Stimulated activated naive CD4-positive, alpha-beta T cell (primary cell): ENCODE data around the gene CAPNS1.
A peak's percentile ranks its signal among the peaks of the same experiment; 100 is the strongest.

Source experiments
- DNase-seq, 6 experiments: peaks; one replicate each; lab custom pipeline; 2025; lab: John Stamatoyannopoulos, UW

The CAPNS1 gene

GRCh38 chr19:36139473-36140303, at the start of gene CAPNS1:
TSS of gene CAPNS1 (plus strand) at chr19:36140066. CDS start at chr19:36141012, 946 bp downstream.
- peak; percentile 72 to 90 (median 86) for DNase-seq

- no peak for DNase-seq
These were observed 48.8 kb upstream of the CAPNS1 start for GRCh38 chr19:36090910-36091695.

DNA sequence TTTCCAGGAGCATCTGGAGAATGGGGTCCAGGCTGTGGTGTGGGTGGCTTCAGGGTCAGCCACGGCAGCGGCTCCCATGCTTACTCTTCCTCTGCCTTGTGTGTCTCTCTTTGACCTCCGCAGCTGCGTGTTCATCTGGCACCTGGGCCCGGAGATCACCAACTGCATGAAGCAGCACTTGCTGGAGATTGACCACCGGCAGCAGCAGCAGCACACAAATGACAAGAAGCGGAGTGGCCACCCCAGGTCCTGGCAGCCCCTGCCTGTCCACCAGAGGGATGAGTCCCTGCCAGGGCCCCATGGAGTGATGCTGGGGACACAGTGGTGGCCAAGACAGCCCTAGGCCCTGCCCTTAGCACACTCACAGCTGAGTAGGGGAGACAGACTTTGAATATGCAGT, 47.3 kb upstream of the CAPNS1 start:
- no peak for DNase-seq

GRCh38 chr19:36093146-36093662, 46.7 kb upstream of the CAPNS1 start:
- no peak for DNase-seq

- no peak for DNase-seq
These were observed 46.2 kb upstream of the CAPNS1 start for GRCh38 chr19:36093687-36094086.

- no peak for DNase-seq
These were observed 42.8 kb upstream of the CAPNS1 start for GRCh38 chr19:36097036-36097435.

DNA sequence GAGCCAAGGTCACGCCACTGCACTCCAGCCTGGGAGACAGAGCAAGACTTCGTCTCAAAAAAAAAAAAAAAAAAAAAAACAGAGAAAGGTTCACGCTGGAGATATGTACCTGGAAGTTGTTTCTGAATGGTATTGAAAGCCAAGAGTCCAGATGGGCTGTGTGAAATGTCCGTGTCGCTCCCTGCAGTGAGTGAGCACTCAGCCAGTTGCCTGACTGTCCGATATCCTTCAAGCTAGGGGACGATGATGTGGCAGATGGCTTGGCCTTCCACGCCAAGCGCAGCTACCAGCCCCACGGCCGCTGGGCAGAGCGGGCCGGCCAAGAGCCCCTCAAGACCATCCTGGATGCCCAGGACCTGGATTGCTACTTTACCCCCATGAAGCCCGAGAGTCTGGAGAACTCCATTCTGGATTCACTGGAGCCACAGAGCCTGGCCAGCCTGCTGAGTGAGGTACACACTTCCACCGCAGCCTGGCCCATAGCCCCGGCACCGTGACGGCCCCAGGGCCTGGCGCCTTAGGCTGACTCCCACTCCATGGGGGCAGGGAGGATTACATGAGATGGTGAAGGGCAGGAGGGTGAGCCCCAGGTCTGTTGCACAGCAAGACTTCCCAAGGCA, 40.6 kb upstream of the CAPNS1 start:
- no peak for DNase-seq

DNA sequence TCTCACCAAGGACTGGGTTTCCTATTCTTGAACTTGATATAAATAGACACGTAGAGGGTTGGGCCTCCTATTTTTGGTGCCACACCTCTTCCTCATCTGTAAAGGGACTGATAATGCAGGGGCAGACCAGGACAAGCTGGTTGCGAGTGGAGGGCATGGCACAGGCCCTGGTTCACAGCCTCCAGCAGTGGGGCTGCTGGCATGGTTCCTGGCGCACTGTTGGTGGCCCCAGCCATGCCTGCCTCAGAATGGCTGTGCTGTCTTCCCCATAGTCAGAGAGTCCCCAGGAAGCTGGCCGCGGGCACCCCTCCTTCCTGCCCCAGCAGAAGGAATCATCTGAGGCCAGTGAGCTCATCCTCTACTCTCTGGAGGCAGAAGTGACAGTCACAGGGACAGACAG, 39.4 kb upstream of the CAPNS1 start:
- DNase-seq = no peak

DNA sequence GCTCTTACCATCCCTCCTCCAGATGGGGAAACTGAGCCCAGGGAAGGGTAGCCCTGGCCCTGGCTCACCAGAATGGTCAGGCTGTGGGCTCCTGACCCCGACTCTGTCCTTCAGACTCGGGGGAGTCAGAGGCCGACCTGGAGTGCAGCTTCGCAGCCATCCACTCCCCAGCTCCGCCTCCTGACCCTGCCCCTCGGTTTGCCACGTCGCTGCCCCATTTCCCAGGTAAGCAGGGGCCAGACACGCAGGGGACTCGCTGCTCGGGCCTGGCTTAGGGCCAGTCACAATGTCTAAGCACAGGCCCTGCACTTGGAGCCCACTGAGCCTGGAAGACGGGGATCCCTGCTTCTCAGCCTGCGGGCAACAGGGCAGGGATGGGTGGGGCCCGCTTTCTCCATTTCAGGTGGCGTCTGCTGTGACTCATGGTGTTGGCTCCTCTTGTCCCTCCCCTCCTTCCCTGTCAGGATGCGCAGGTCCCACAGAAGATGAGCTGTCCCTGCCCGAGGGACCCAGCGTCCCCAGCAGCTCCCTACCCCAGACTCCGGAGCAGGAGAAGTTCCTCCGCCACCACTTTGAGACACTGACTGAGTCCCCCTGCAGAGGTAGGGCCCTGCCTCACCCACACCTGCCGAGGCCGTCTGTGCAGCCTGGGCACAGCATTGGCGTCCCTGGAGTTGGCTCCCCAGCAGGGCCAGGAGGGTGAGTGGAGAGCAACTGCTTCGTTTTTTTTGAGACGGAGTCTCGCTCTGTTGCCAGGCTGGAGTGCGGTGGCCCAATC, 38.1 kb upstream of the CAPNS1 start:
- DNase-seq = no peak

- no peak for DNase-seq
These were observed 36.7 kb upstream of the CAPNS1 start for GRCh38 chr19:36103040-36103626.

DNA sequence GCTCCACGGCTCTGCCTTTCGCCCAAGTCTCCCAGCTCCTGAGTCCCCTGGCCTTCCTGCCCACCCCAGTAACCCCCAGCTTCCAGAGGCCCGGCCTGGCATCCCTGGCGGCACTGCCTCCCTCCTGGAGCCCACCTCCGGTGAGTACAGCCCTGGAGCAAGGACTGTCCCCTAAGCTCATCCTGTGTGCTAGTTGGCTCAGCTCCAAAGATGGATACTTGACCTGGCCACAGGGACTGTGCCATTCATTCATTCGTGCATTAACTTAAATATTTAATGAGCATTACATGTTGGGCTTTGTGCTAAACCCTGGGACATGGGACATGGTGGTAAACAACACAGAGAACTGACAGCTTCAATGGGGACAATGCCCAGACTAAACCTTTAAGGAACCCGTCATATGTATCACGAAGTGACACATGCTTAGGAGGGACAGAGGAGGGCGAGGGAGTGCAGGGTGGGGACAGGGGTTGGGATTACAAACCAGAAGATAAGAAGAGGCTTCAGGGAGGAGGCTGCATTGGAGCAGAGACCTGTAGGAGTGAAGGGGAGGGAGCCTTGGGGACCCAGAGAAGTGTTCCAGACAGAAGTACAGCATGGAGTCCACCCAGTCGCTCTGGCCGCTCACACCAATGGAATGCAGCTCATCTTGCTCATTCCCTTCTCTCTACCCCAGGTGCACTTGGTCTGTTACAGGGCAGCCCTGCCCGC, 35.9 kb upstream of the CAPNS1 start:
- no peak for DNase-seq

DNA sequence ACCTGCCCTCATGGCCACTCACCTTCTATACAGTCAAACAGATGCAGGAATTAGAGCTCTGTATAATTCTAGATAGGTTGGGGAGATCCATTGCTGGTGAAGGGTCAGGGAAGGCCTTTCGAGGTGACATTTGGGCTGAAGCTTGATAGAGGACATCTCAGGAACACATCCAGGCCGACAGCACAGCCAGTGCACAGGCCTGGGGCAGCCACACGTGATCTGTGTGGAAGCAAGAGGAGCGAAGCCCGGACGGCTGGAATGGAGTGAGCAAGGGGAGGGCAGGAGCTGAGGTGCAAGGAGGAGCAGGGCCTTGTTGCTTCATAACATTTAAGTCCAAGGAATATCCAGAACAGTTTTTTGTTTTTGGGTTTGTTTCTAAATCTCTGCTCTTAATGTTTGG, 33.4 kb upstream of the CAPNS1 start:
- no peak for DNase-seq

DNA sequence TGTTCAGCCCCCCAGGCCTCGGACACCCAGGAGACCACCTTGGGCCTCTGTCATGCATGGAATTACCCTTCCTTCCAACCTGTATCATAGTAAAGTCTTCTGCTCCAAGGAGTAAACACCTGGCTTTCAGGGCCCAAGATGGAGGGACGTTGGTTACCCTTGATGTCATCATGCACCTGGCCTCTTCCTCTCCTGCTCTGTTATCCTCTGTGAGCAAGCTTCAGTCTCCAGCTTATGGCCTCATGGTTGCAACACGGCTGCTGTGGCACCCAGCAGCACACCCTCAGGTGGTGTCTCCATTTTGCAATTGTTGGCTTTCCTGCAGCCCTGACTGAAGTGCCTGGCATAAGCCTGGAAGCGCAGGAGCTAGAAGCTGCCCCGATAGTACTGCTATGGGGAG, 32.9 kb upstream of the CAPNS1 start:
- no peak for DNase-seq

DNA sequence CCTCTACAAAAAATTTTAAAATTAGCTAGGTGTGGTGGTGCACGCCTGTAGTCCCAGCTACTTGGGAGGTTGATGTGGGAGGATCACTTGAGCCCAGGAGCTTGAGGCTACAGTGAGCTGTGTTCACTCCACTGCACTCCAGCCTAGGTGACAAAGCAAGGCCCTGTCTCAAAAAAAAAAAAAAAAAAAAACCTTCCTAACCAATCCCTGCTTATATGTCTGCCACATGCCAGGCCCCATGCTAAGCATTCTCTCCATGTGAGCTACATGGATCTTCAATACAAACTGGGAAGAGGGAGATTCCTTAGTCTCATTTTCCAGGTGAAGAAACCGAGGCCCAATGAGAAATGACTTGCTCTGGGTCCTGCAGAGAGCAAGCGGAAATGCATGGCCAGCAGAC, 31.2 kb upstream of the CAPNS1 start:
- no peak for DNase-seq

- no peak for DNase-seq
These were observed 29.2 kb upstream of the CAPNS1 start, which contains the start of gene OVOL3 for GRCh38 chr19:36110487-36111199. TSS of gene OVOL3 (plus strand) at chr19:36111143. CDS start at chr19:36111203, 60 bp downstream.

GRCh38 chr19:36111200-36111539, 28.7 kb upstream of the CAPNS1 start:
- DNase-seq = no peak

DNA sequence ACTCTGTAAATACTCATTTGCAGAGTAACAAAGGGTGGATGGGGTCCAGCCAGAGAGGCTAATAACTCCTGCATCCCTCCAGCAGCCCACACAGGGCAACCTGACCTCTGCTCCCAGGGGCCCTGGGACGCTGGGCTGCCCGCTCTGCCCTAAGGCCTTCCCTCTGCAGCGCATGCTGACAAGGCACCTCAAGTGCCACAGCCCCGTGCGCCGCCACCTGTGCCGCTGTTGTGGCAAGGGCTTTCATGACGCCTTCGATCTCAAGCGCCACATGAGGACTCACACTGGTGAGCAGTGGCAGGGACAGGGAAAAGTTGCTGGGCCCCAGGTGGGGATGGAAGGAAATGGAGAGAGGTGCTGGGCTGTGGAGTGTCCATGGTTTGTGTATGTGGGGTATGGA, 27.2 kb upstream of the CAPNS1 start:
- no peak for DNase-seq

- no peak for DNase-seq
These were observed 26.4 kb upstream of the CAPNS1 start for GRCh38 chr19:36113425-36113824.

DNA sequence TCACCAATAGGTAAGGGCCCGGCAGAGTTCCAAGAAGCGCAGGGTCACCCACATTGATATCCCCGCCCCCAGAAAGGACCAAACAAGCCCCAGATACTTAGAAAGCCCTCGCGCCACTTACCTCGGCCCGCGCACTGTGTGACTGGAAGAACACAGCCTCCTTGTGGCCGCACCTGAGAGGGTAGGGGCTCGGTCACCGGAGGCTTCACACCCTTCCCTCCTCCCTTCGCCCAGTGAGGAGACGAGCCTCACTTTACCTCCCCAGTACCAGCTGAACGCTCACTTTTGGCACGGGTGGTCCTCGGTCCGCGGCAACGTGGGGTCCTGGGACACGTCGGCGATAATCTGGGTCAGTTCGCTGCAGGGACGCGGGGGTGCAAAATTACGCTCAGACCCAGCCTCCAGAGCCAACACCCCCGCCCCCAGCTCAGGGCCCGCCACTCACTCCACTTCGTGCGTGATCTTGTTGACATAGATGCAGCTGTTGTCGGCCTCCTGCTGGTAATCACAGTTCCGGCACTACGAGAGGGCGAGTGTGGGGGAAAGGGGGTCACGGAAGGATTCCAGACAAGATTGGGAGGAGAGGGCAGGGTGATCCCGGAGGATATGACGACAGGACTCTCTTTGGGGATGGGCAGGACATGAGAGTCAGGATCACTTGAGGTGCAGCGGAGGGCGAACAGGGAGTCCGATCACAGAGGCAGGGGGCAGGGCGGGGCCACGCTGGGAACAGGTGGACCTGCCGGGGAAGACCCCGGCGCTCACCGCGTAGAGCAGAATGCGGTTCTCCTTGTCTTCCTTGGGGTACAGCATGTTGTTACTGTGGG, 25.8 kb upstream of the CAPNS1 start:
- peak in 2 of 6 experiments; percentile 12 to 46 for DNase-seq
